ENCODE measurements around the gene FN1.

GRCh38 chr2:215363461-215364156 is 72.3 kb downstream of the FN1 start:
- TF ChIP-seq CTCF (optimal IDR thresholded peaks at IDR 0.05 in 1 of 3, IDR thresholded peaks at IDR 0.05 in 1 of 3, conservative IDR thresholded peaks at IDR 0.05 in 1 of 3; ENCODE audit: extremely low read depth in 1 of 3, insufficient read depth in 2 of 3, low read length in 3 of 3) (no peak), EZH2 (IDR thresholded peaks at IDR 0.05; ENCODE audit: low read length) (no peak)
